AG09319 (cell line): Measurements from ENCODE around the gene FARP1.

Experiments
- DNase-seq: peaks from one replicate; pipeline ENCODE4 v3.0.0-alpha.2; 2010; ENCODE audit warnings: low read depth; ENCODE audit errors: extremely low read depth
- CTCF ChIP-seq: IDR thresholded peaks from 2 replicates; pipeline ENCODE4 v1.5.1; 2011; ENCODE audit warnings: low read depth, mild to moderate bottlenecking, inconsistent platforms, low read length, moderate library complexity

The FARP1 gene

GRCh38 chr13:98467263-98467985 lies 324.5 kb downstream of the FARP1 start:
- no peak for TF ChIP-seq CTCF
- no peak for DNase-seq

DNA sequence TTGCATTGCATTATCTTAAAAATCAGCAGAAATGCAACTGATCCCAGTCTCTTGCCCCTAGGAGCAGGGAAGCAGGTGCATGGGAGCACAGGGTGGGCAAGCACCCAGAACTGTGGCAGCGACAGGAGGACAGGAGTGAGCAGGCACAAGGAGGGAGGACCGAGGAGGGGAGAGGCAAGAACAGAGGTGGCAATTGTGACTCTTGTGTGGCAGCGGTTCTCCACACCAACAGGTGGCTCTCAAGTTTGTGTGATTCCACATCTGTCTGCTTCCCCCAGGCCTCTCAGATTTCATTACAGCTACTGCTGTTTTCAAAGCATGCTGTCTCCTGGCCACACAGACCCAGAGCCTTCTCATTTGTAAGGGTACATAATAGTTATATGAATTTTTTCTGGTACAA lies 325.5 kb downstream of the FARP1 start:
- no peak; the same call in none of the 2 replicates for TF ChIP-seq CTCF
- DNase-seq = no peak

- DNase-seq = no peak
- no peak for TF ChIP-seq CTCF
These were observed 326.0 kb downstream of the FARP1 start for GRCh38 chr13:98468929-98469328.

DNA sequence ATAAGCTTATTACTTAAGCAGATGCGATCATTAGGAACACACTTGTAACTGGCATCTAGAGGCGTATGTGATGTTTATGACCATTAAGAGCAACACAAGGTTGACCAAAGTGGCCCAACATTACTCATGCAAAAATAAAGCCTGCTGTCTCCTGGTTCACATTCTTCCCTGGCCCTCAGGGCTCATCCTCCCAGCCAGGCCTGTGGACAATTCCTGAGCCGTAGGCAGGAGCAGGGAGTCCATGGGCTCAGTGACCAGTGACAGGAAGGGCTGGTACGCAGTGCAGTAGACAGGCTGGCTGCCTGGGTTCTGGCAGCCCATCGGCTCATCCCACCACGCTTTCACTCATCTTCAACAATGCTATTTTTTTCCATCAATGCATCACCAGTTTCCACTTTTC lies 328.0 kb downstream of the FARP1 start:
- no peak for DNase-seq
- no peak for TF ChIP-seq CTCF

- TF ChIP-seq CTCF = no peak
- no peak for DNase-seq
These were observed 329.0 kb downstream of the FARP1 start for GRCh38 chr13:98471934-98472333.

DNA sequence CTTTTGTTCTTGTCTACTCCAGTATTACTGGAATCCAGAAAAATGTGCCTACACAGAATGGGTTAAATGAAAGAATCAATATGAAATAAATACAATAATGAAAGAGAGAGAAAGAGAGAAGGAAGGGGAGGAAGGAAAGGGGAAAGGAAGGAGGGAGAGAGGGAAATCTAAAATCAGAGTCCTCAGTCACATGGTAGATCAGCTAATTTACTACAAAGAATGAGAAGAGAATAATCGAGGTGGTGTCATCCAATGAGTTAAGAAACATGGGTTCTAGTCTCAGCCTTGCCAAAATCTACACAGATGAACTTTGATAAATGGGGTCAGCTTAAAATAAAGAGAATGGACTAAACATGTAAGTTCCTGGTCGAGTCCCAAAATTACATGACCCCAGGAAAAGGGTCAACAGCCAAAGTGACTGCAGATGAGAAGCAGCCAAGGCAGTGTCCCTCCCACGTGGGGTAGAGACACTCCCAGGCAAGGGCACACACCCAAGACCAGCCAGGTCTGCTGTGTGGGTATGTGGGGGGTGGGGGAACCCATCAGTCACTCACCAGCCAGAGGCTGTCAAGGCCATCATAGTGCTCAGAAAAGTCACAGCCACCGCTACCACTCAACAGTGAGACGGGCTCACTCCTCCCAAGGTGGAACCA lies 330.4 kb downstream of the FARP1 start:
- no peak for DNase-seq
- no peak for TF ChIP-seq CTCF

DNA sequence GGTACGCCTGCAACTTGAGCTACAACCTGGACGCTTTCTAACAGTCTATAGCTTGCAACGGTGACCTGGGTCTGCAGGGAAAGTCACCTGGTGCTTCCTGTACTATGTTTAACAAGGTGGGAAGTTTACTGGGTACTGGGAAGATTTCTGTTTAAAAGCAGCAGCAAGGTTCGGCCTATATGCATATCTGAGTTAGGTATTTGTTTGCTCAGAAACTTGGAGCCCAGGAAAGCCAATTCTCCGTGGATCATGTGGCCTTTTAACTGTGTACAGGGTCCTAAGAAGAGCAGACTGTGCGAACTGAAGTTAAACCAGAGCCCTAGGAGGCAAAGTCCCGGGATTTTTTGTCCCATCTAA lies 330.9 kb downstream of the FARP1 start:
- TF ChIP-seq CTCF = no peak
- no peak for DNase-seq
